Liver (tissue), 3 donors: ENCODE results near the gene RPUSD1.

Experiments used
- GABPA ChIP-seq, 2 donors: IDR thresholded peaks in 1 of 2; conservative IDR thresholded peaks in 1 of 2; 2 replicates each; pipeline ENCODE4 v1.6.1; 2016; ENCODE audit warnings: antibody characterized with exemption in 2 of 2, mild to moderate bottlenecking in 1 of 2, moderate library complexity in 1 of 2
- HNF4G ChIP-seq: IDR thresholded peaks from 2 replicates; pipeline ENCODE4 v1.6.1; 2016; ENCODE audit warnings: antibody characterized with exemption
- JUND ChIP-seq, 2 donors: IDR thresholded peaks; 2 replicates each; pipeline ENCODE4 v1.6.1; 2016; ENCODE audit warnings: antibody characterized with exemption in 2 of 2
- NR2F2 ChIP-seq: IDR thresholded peaks from 2 replicates; pipeline ENCODE4 v1.6.1; 2016; ENCODE audit warnings: antibody characterized with exemption
- TAF1 ChIP-seq: conservative IDR thresholded peaks from 2 replicates; pipeline ENCODE4 v1.6.1; 2016; ENCODE audit warnings: antibody characterized with exemption, mild to moderate bottlenecking
- TF ChIP-seq, protein P1 (sequence below): fragments of 150-350 bp; IDR thresholded peaks from 2 replicates; pipeline ENCODE4 v1.5.1; 2017; ENCODE audit warnings: improper control_type of control experiment, low read depth, low read length; ENCODE audit not compliant: missing input control
- TF ChIP-seq, protein P2 (sequence below): IDR thresholded peaks from 2 replicates; pipeline ENCODE4 v1.6.1; 2016; ENCODE audit warnings: antibody characterized with exemption
- TF ChIP-seq, protein P3 (sequence below): IDR thresholded peaks from 2 replicates; pipeline ENCODE4 v1.6.1; 2016; ENCODE audit warnings: antibody characterized with exemption
- TF ChIP-seq, protein P4 (sequence below): IDR thresholded peaks from 2 replicates; pipeline ENCODE4 v1.6.1; 2016; ENCODE audit warnings: antibody characterized with exemption, mild to moderate bottlenecking
- TF ChIP-seq, protein P5 (sequence below): IDR thresholded peaks from 2 replicates; pipeline ENCODE4 v1.6.1; 2016; ENCODE audit warnings: antibody characterized with exemption
- donor health status: healthy.
- donor health status: healthy.

DNA sequence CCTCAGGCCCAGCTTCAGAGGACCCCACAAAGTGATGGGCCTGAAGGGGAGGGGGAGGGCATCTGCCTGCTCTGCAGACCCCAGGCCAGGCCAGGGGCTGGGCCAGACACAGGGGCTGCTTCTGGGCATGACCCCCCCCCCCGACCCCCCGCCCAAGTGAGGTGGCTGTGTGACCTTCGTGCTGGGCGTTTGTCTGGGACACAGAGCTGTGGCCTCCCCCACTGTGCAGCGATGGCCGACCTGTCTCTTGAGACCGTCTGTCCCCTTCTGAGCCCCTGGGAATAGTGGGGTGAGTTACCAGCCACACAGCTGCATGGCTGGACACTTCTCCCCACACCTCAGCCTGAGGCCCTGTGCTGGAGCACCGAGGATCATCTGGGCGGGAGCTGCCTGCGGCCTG is 47.2 kb upstream of the RPUSD1 start:
- TF ChIP-seq, protein P1, sequence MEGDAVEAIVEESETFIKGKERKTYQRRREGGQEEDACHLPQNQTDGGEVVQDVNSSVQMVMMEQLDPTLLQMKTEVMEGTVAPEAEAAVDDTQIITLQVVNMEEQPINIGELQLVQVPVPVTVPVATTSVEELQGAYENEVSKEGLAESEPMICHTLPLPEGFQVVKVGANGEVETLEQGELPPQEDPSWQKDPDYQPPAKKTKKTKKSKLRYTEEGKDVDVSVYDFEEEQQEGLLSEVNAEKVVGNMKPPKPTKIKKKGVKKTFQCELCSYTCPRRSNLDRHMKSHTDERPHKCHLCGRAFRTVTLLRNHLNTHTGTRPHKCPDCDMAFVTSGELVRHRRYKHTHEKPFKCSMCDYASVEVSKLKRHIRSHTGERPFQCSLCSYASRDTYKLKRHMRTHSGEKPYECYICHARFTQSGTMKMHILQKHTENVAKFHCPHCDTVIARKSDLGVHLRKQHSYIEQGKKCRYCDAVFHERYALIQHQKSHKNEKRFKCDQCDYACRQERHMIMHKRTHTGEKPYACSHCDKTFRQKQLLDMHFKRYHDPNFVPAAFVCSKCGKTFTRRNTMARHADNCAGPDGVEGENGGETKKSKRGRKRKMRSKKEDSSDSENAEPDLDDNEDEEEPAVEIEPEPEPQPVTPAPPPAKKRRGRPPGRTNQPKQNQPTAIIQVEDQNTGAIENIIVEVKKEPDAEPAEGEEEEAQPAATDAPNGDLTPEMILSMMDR = no peak
- TF ChIP-seq TAF1 (no peak), NR2F2 (no peak), HNF4G (no peak), GABPA (IDR thresholded peaks at IDR 0.05 in 1 of 2, conservative IDR thresholded peaks at IDR 0.05 in 1 of 2) (no peak), JUND (IDR thresholded peaks at IDR 0.05) (no peak)
- TF ChIP-seq, protein P2, sequence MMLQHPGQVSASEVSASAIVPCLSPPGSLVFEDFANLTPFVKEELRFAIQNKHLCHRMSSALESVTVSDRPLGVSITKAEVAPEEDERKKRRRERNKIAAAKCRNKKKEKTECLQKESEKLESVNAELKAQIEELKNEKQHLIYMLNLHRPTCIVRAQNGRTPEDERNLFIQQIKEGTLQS = no peak
- TF ChIP-seq, protein P3, sequence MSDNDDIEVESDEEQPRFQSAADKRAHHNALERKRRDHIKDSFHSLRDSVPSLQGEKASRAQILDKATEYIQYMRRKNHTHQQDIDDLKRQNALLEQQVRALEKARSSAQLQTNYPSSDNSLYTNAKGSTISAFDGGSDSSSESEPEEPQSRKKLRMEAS = no peak
- TF ChIP-seq, protein P4, sequence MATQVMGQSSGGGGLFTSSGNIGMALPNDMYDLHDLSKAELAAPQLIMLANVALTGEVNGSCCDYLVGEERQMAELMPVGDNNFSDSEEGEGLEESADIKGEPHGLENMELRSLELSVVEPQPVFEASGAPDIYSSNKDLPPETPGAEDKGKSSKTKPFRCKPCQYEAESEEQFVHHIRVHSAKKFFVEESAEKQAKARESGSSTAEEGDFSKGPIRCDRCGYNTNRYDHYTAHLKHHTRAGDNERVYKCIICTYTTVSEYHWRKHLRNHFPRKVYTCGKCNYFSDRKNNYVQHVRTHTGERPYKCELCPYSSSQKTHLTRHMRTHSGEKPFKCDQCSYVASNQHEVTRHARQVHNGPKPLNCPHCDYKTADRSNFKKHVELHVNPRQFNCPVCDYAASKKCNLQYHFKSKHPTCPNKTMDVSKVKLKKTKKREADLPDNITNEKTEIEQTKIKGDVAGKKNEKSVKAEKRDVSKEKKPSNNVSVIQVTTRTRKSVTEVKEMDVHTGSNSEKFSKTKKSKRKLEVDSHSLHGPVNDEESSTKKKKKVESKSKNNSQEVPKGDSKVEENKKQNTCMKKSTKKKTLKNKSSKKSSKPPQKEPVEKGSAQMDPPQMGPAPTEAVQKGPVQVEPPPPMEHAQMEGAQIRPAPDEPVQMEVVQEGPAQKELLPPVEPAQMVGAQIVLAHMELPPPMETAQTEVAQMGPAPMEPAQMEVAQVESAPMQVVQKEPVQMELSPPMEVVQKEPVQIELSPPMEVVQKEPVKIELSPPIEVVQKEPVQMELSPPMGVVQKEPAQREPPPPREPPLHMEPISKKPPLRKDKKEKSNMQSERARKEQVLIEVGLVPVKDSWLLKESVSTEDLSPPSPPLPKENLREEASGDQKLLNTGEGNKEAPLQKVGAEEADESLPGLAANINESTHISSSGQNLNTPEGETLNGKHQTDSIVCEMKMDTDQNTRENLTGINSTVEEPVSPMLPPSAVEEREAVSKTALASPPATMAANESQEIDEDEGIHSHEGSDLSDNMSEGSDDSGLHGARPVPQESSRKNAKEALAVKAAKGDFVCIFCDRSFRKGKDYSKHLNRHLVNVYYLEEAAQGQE = no peak
- TF ChIP-seq, protein P5, sequence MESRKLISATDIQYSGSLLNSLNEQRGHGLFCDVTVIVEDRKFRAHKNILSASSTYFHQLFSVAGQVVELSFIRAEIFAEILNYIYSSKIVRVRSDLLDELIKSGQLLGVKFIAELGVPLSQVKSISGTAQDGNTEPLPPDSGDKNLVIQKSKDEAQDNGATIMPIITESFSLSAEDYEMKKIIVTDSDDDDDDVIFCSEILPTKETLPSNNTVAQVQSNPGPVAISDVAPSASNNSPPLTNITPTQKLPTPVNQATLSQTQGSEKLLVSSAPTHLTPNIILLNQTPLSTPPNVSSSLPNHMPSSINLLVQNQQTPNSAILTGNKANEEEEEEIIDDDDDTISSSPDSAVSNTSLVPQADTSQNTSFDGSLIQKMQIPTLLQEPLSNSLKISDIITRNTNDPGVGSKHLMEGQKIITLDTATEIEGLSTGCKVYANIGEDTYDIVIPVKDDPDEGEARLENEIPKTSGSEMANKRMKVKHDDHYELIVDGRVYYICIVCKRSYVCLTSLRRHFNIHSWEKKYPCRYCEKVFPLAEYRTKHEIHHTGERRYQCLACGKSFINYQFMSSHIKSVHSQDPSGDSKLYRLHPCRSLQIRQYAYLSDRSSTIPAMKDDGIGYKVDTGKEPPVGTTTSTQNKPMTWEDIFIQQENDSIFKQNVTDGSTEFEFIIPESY = no peak
